WTC11 (cell line): ENCODE data around the gene ZNF532.

Source experiments
- SP1 ChIP-seq: sonication (generic); formaldehyde crosslinking; conservative IDR thresholded peaks from 2 replicates; pipeline ENCODE4 v1.8.1; 2022; ENCODE audit warnings: missing genetic modification reagents
- TEAD1 ChIP-seq: sonication (generic); formaldehyde crosslinking; IDR thresholded peaks from 2 replicates; pipeline ENCODE4 v1.8.0; 2022; ENCODE audit warnings: mild to moderate bottlenecking, missing genetic modification reagents
- ZNF219 ChIP-seq: sonication (generic); formaldehyde crosslinking; IDR thresholded peaks from 2 replicates; pipeline ENCODE4 v1.8.0; 2023; ENCODE audit warnings: missing genetic modification reagents, mild to moderate bottlenecking, borderline replicate concordance
- TF ChIP-seq, protein P1 (sequence below): sonication (generic); formaldehyde crosslinking; IDR thresholded peaks from 2 replicates; pipeline ENCODE4 v1.8.1; 2023; ENCODE audit warnings: mild to moderate bottlenecking, missing genetic modification reagents, borderline replicate concordance
- TF ChIP-seq, protein P2 (sequence below): fragments of 200-600 bp; IDR thresholded peaks from 2 replicates; pipeline ENCODE4 v1.8.0; 2022; ENCODE audit warnings: antibody characterized with exemption

DNA sequence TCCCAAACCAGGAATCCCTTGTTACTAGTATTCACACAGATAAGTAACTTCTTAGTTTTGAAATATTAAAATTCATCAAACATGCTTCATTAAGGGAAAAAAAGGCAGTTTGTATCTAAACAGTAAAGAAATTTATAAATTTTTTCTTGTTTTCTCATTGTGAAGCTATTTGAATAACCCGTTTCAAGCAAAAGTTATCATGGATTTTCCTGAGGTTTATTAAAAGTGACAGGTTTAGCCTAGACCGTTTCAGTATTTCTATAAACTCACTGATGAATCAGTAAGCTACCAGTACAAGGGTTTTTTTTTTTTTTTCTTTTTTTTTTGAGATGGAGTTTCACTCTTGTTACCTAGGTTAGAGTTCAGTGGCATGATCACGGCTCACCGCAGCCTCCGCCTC is 20.0 kb downstream of the ZNF532 start:
- TF ChIP-seq, protein P1, sequence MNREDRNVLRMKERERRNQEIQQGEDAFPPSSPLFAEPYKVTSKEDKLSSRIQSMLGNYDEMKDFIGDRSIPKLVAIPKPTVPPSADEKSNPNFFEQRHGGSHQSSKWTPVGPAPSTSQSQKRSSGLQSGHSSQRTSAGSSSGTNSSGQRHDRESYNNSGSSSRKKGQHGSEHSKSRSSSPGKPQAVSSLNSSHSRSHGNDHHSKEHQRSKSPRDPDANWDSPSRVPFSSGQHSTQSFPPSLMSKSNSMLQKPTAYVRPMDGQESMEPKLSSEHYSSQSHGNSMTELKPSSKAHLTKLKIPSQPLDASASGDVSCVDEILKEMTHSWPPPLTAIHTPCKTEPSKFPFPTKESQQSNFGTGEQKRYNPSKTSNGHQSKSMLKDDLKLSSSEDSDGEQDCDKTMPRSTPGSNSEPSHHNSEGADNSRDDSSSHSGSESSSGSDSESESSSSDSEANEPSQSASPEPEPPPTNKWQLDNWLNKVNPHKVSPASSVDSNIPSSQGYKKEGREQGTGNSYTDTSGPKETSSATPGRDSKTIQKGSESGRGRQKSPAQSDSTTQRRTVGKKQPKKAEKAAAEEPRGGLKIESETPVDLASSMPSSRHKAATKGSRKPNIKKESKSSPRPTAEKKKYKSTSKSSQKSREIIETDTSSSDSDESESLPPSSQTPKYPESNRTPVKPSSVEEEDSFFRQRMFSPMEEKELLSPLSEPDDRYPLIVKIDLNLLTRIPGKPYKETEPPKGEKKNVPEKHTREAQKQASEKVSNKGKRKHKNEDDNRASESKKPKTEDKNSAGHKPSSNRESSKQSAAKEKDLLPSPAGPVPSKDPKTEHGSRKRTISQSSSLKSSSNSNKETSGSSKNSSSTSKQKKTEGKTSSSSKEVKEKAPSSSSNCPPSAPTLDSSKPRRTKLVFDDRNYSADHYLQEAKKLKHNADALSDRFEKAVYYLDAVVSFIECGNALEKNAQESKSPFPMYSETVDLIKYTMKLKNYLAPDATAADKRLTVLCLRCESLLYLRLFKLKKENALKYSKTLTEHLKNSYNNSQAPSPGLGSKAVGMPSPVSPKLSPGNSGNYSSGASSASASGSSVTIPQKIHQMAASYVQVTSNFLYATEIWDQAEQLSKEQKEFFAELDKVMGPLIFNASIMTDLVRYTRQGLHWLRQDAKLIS = no peak
- TF ChIP-seq, protein P2, sequence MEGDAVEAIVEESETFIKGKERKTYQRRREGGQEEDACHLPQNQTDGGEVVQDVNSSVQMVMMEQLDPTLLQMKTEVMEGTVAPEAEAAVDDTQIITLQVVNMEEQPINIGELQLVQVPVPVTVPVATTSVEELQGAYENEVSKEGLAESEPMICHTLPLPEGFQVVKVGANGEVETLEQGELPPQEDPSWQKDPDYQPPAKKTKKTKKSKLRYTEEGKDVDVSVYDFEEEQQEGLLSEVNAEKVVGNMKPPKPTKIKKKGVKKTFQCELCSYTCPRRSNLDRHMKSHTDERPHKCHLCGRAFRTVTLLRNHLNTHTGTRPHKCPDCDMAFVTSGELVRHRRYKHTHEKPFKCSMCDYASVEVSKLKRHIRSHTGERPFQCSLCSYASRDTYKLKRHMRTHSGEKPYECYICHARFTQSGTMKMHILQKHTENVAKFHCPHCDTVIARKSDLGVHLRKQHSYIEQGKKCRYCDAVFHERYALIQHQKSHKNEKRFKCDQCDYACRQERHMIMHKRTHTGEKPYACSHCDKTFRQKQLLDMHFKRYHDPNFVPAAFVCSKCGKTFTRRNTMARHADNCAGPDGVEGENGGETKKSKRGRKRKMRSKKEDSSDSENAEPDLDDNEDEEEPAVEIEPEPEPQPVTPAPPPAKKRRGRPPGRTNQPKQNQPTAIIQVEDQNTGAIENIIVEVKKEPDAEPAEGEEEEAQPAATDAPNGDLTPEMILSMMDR = no peak
- TF ChIP-seq ZNF219 (CRISPR knock-in tag) = no peak
- no peak for TF ChIP-seq SP1 (CRISPR knock-in tag)
- no peak for TF ChIP-seq TEAD1 (CRISPR knock-in tag)
